ENCODE data around the gene TNS3. TPM values are rescaled to one million over a fixed set of nuclear protein-coding genes. Genes with fewer than 3 reads are reported as not detected.
"Not testable (repeated sequence)": the region's sequence is repeated elsewhere in the genome, so short reads cannot be mapped to it uniquely, and the experiment has no call there.

TNS3 gene
- total and polyA plus RNA-seq, 4 experiments from 2014 or later, result 0.11 to 3.2 (median 1.3) TPM; not detected in 1

DNA sequence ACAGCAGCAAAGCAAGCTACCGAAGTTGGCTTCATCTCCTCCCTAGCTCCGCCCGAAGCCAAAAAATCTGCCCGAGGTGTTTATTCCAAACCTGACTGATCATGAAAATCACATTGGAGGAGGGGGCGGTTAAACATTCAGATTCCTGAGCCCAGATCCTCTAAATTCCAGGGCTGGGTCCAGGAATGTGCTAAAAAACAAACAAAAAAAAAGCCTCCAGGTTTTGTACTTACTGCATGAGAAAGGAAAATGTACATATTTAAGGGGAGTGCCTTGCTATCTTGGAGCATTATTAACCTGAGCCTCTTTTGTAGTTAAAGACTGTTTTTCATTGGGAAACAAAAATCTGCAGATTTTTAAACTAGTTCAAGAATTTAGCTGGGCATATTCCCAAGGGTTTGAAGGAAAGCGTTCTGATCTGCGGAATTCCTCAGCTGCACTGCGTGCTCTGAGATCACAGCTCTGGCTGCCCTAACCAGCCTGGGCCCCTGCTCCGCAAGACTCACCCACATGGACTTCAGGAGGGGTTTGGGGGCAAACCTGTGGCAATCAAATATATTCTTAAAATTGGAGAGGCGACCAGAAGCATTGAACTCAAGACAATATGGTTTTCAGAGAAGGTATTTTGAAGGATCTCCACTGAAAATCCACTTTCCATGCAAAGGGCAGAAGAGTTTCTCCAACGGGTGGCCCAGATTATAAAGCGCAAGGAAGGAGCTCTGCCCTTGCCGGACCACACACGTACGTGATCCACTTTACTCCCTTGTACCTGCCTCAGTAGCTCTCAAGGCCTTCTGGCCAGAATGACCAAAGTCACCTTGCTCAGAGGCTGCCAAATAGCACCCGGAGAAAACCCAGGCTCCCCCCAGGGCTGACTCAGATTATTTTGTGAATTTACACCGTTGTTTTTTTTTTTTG is 10.0 kb upstream of the TNS3 start:
- no peaks in the 10 kb centered on the region for H3K36me3 Mint-ChIP-seq
- no peaks in the 10 kb centered on the region for H3K36me3 ChIP-seq (ENCODE audit: insufficient read depth, low read length)
- no peaks in the 10 kb centered on the region for H3K4me1 Mint-ChIP-seq
- no peak for DNase-seq
- H3K27ac Mint-ChIP-seq, result no peak overlapping the region
- no peak overlapping the region for H3K4me3 Mint-ChIP-seq
- intact Hi-C loops (cut with micrococcal nuclease), result no loop called here
- H3K9me3 ChIP-seq (ENCODE audit: control insufficient read depth in 1 of 2, low read length in 2 of 2), result no peaks in the 10 kb centered on the region
- H3K4me1 ChIP-seq (ENCODE audit: insufficient read depth, low read length), result no peaks in the 10 kb centered on the region
- ChIA-PET POLR2A (ENCODE audit: partially characterized antibody) (no interaction called here), CTCF (ENCODE audit: partially characterized antibody) (no interaction called here)
- no peaks in the 10 kb centered on the region for H3K27me3 ChIP-seq (ENCODE audit: insufficient read depth, low read length)
- no peak overlapping the region for H3K4me3 ChIP-seq (ENCODE audit: low read length in 2 of 2)
- peaks cover 0 to 13% (median 6%) of the 10 kb centered on the region in 8 donors for H3K9me3 Mint-ChIP-seq
- no peaks in the 10 kb centered on the region for H3K27me3 Mint-ChIP-seq
- no peak overlapping the region for H3K27ac ChIP-seq (ENCODE audit: low read depth, low read length)

DNA sequence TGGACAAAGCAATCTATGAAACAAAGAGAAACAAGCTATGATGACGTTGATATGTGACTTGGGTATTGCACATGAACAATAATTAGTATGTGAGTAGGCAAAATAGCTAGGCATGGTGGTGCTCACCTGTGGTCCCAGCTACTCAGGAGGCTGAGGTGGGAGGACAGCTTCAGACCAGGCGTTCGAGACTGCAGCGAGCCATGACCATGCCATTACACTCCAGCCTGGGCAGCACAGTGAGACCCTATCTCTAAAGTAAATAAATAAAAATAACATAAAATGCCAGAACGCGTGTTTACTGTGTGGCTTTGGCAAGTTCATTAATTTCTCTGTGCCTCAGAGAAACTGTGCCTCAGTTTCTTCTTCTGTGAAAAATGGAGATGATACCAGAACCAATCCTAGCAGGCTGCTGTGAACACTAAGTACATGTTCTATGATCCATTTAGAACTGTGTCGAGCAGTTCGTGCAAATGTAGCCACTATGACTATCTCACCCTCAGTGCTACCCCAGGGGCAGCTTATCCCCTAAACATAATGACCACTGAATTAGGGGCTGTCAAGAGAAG is 9.3 kb upstream of the TNS3 start:
- H3K36me3 Mint-ChIP-seq, result no peaks in the 10 kb centered on the region
- no peaks in the 10 kb centered on the region for H3K4me1 Mint-ChIP-seq
- H3K4me3 Mint-ChIP-seq, result no peak overlapping the region

DNA sequence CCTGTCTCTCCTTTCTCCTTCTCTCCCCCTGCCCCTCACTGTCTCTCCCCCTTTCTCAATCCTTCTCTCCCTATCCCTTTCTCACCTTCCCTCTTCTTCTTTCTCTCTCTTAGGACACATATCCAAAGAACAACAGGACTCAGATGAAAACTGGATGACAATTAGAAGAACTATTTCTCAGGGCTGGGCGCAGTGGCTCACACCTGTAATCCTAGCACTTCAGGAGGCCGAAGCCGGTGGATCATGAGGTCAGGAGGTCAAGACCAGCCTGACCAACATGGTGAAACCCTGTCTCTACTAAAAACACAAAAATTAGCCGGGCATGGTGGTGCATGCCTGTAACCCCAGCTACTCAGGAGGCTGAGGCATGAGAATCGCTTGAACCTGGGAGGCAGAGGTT is 8.3 kb upstream of the TNS3 start:
- H3K4me3 Mint-ChIP-seq; H3K27me3 Mint-ChIP-seq; H3K27ac Mint-ChIP-seq; POLR2A ChIA-PET (ENCODE audit: partially characterized antibody); H3K27me3 ChIP-seq (ENCODE audit: insufficient read depth, low read length); H3K36me3 Mint-ChIP-seq; H3K4me1 ChIP-seq (ENCODE audit: insufficient read depth, low read length); H3K27ac ChIP-seq (ENCODE audit: low read depth, low read length); H3K4me3 ChIP-seq (ENCODE audit: low read length in 2 of 2); H3K9me3 ChIP-seq (ENCODE audit: control insufficient read depth in 1 of 2, low read length in 2 of 2); H3K4me1 Mint-ChIP-seq; H3K36me3 ChIP-seq (ENCODE audit: insufficient read depth, low read length); DNase-seq; intact Hi-C loops (cut with micrococcal nuclease); H3K9me3 Mint-ChIP-seq; CTCF ChIA-PET (ENCODE audit: partially characterized antibody): not testable (repeated sequence)

More for the DNA sequence above, 9.3 kb upstream of the TNS3 start:
- H3K27me3 Mint-ChIP-seq, result no peaks in the 10 kb centered on the region
- H3K4me3 ChIP-seq (ENCODE audit: low read length in 2 of 2), result no peak overlapping the region
- H3K4me1 ChIP-seq (ENCODE audit: insufficient read depth, low read length), result no peaks in the 10 kb centered on the region
- no peak overlapping the region for H3K27ac ChIP-seq (ENCODE audit: low read depth, low read length)
- intact Hi-C loops (cut with micrococcal nuclease), result no loop called here
- ChIA-PET POLR2A (ENCODE audit: partially characterized antibody) (no interaction called here), CTCF (ENCODE audit: partially characterized antibody) (no interaction called here)
- no peak overlapping the region for H3K27ac Mint-ChIP-seq
- no peaks in the 10 kb centered on the region for H3K9me3 ChIP-seq (ENCODE audit: control insufficient read depth in 1 of 2, low read length in 2 of 2)
- no peaks in the 10 kb centered on the region for H3K36me3 ChIP-seq (ENCODE audit: insufficient read depth, low read length)
- H3K9me3 Mint-ChIP-seq, result peaks cover 0 to 6% (median 4%) of the 10 kb centered on the region in 8 donors
- H3K27me3 ChIP-seq (ENCODE audit: insufficient read depth, low read length), result no peaks in the 10 kb centered on the region
- DNase-seq, result no peak

DNA sequence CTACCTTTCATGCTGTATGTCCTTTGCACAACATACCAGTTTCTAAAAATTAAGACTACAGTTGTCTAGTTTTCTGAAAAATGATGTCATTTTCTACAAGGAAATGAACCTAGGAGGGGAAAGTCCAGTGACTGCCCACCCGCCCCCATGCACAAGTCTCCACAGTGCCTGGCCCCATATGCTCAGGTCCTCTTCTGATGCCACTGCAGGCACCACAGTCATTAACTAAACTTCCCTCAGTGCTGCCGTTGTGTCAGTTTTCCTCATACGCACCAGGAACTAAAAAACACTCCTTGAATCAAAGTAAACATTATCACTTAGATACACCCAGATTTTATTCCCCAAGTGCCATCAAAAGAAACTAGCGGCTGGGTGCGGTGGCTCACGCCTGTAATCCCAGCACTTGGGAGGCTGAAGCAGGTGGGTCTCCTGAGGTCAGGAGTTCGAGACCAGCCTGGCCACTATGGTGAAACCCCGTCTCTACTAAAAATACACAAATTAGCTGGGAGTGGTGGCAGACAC is 6.9 kb upstream of the TNS3 start:
- Histone ChIP-seq H3K4me3 (ENCODE audit: low read length in 2 of 2) (no peak overlapping the region), H3K4me1 (ENCODE audit: insufficient read depth, low read length) (no peaks in the 10 kb centered on the region), H3K27ac (ENCODE audit: low read depth, low read length) (no peak overlapping the region), H3K9me3 (ENCODE audit: control insufficient read depth in 1 of 2, low read length in 2 of 2) (no peaks in the 10 kb centered on the region), H3K27me3 (ENCODE audit: insufficient read depth, low read length) (no peaks in the 10 kb centered on the region), H3K36me3 (ENCODE audit: insufficient read depth, low read length) (no peaks in the 10 kb centered on the region)
- intact Hi-C loops (cut with micrococcal nuclease), result no loop called here
- no peak overlapping the region for H3K27ac Mint-ChIP-seq
- H3K27me3 Mint-ChIP-seq, result peaks cover 2 to 4% of the 10 kb centered on the region in 2 donors
- ChIA-PET CTCF (ENCODE audit: partially characterized antibody) (no interaction called here), POLR2A (ENCODE audit: partially characterized antibody) (no interaction called here)
- H3K4me1 Mint-ChIP-seq, result no peaks in the 10 kb centered on the region
- H3K9me3 Mint-ChIP-seq, result peaks cover 0 to 3% (median under 1%) of the 10 kb centered on the region in 8 donors
- no peaks in the 10 kb centered on the region for H3K36me3 Mint-ChIP-seq
- no peak for DNase-seq
- no peak overlapping the region for H3K4me3 Mint-ChIP-seq

DNA sequence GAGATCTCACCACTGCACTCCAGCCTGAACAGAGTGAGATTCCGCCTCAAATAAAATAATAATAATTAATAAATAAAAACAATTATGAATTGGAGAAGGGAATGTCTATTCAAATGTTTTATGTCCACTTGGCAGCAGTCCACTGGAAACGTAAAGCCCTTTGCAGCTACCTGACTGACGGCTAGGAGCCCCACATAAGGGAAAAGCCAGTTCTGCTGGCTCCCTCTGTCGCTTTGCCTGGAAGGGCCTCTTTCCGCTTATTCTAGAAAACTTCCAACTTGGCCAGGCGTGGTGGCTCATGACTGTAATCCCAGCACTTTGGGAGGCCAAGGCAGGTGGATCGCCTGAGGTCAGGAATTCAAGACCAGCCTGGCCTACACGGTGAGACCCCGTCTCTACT is 6.1 kb upstream of the TNS3 start:
- H3K27me3 Mint-ChIP-seq, result peaks cover 2 to 11% of the 10 kb centered on the region in 2 donors
- no peaks in the 10 kb centered on the region for H3K4me1 Mint-ChIP-seq
- no peak for DNase-seq
- no peaks in the 10 kb centered on the region for H3K9me3 ChIP-seq (ENCODE audit: control insufficient read depth in 1 of 2, low read length in 2 of 2)
- H3K4me1 ChIP-seq (ENCODE audit: insufficient read depth, low read length), result no peaks in the 10 kb centered on the region
- H3K4me3 ChIP-seq (ENCODE audit: low read length in 2 of 2), result no peak overlapping the region
- ChIA-PET POLR2A (ENCODE audit: partially characterized antibody) (no interaction called here), CTCF (ENCODE audit: partially characterized antibody) (no interaction called here)
- H3K36me3 ChIP-seq (ENCODE audit: insufficient read depth, low read length), result no peaks in the 10 kb centered on the region
- H3K27me3 ChIP-seq (ENCODE audit: insufficient read depth, low read length), result no peaks in the 10 kb centered on the region
- no peak overlapping the region for H3K4me3 Mint-ChIP-seq
- no peak overlapping the region for H3K27ac Mint-ChIP-seq
- no peaks in the 10 kb centered on the region for H3K36me3 Mint-ChIP-seq
- peaks cover 0 to 3% (median 0%) of the 10 kb centered on the region in 8 donors for H3K9me3 Mint-ChIP-seq
- no peak overlapping the region for H3K27ac ChIP-seq (ENCODE audit: low read depth, low read length)
- intact Hi-C loops (cut with micrococcal nuclease), result no loop called here

DNA sequence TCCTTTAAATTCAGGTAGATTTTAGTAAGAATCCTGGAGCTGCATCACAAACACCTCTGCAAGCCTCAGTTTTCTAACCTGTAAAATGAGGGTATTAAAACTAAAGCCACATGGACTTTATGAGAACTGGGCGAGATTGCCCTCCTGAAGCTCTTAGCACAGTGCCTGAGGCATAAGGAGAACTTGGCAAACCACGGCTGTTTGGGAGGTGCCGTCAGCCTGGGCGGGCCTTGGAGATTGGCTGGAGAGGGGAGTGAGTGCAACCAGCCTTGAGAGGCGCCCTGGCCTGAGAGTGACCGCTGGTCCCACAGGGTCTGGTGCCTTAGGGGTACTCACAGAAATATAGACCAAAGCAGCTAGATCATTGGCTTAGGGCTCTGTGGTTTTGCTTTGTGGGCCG is 5.4 kb upstream of the TNS3 start:
- no peaks in the 10 kb centered on the region for H3K4me1 Mint-ChIP-seq
- POLR2A ChIA-PET (ENCODE audit: partially characterized antibody), result no interaction called here
- peaks cover 2 to 17% of the 10 kb centered on the region in 2 donors for H3K27me3 Mint-ChIP-seq
- H3K27me3 ChIP-seq (ENCODE audit: insufficient read depth, low read length), result no peaks in the 10 kb centered on the region
- no peak overlapping the region for H3K4me3 ChIP-seq (ENCODE audit: low read length in 2 of 2)
- no peak overlapping the region for H3K27ac Mint-ChIP-seq
- DNase-seq, result no peak
- no peaks in the 10 kb centered on the region for H3K4me1 ChIP-seq (ENCODE audit: insufficient read depth, low read length)
- intact Hi-C loops (cut with micrococcal nuclease), result no loop called here
- no peaks in the 10 kb centered on the region for H3K36me3 ChIP-seq (ENCODE audit: insufficient read depth, low read length)
- H3K9me3 Mint-ChIP-seq, result peaks cover 0 to 5% (median 0%) of the 10 kb centered on the region in 8 donors
- CTCF ChIA-PET (ENCODE audit: partially characterized antibody), result no interaction called here
- H3K4me3 Mint-ChIP-seq, result no peak overlapping the region
- H3K36me3 Mint-ChIP-seq, result no peaks in the 10 kb centered on the region
- no peak overlapping the region for H3K27ac ChIP-seq (ENCODE audit: low read depth, low read length)
- H3K9me3 ChIP-seq (ENCODE audit: control insufficient read depth in 1 of 2, low read length in 2 of 2), result no peaks in the 10 kb centered on the region

DNA sequence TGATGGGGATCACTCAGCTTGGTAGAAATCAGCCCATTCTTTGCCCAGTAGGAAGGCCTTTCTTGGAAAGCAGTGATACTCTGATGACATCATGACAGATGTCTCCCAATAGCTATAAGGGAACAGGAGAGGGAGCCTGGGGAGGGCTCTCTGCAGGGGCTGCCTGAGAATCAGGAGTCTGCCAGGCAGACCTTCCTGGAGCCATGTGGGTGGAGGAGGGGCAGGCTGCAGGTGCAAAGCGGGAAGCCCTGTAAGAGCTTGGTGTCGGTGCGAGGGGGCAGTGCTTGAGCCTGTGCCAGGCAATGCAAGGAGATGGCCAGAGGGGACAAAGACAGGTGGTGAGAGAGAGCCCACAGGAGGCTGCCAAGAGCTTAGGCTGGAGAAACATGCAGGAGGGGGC is 5.0 kb upstream of the TNS3 start:
- POLR2A ChIA-PET (ENCODE audit: partially characterized antibody), result no interaction called here
- Histone ChIP-seq H3K4me3 (ENCODE audit: low read length in 2 of 2) (no peak overlapping the region), H3K4me1 (ENCODE audit: insufficient read depth, low read length) (no peaks in the 10 kb centered on the region), H3K27ac (ENCODE audit: low read depth, low read length) (no peak overlapping the region), H3K9me3 (ENCODE audit: control insufficient read depth in 1 of 2, low read length in 2 of 2) (no peaks in the 10 kb centered on the region), H3K27me3 (ENCODE audit: insufficient read depth, low read length) (no peaks in the 10 kb centered on the region), H3K36me3 (ENCODE audit: insufficient read depth, low read length) (no peaks in the 10 kb centered on the region)
- H3K27ac Mint-ChIP-seq, result no peak overlapping the region
- H3K36me3 Mint-ChIP-seq, result no peaks in the 10 kb centered on the region
- peaks cover 2 to 17% of the 10 kb centered on the region in 2 donors for H3K27me3 Mint-ChIP-seq
- intact Hi-C loops (cut with micrococcal nuclease), result no loop called here
- peaks cover 0 to 5% (median 0%) of the 10 kb centered on the region in 8 donors for H3K9me3 Mint-ChIP-seq
- DNase-seq, result no peak
- no peaks in the 10 kb centered on the region for H3K4me1 Mint-ChIP-seq
- CTCF ChIA-PET (ENCODE audit: partially characterized antibody), result no interaction called here
- no peak overlapping the region for H3K4me3 Mint-ChIP-seq

Measured in CD4-positive, alpha-beta memory T cell (primary cell).